Activated CD4-positive, alpha-beta T cell treated with anti-CD3 and anti-CD28 coated beads, Interleukin-2, amount 10 ng/mL, durations not matched to agents 7 days and 5 days (primary cell): Measurements from ENCODE around the gene CLDN6. TPM values are rescaled to one million over a fixed set of nuclear protein-coding genes. Genes with fewer than 3 reads are reported as not detected.

Experiments used
- CTCF ChIA-PET: fragments of 350-600 bp; sonication (Branson Sonifier 250); formaldehyde crosslinking; loops from one replicate; lab custom pipeline; 2021; ENCODE audit warnings: antibody characterized with exemption; lab: Charles Lee
- POLR2A ChIA-PET: fragments of 350-600 bp; sonication (Branson Sonifier 250); formaldehyde crosslinking; loops from one replicate; lab custom pipeline; 2021; ENCODE audit warnings: antibody characterized with exemption; lab: Charles Lee
- DNase-seq: peaks from one replicate; pipeline ENCODE4 v3.0.0-alpha.2; 2020
- H3K27ac Mint-ChIP-seq: one replicate; pipeline ENCODE4 v1.8.0; 2021; ENCODE audit warnings: mild to moderate bottlenecking, moderate library complexity, mixed read lengths
- H3K27me3 Mint-ChIP-seq: one replicate; pipeline ENCODE4 v1.8.0; 2021; ENCODE audit warnings: mixed read lengths
- H3K36me3 Mint-ChIP-seq: one replicate; pipeline ENCODE4 v1.8.0; 2021; ENCODE audit warnings: low read depth, mixed read lengths
- H3K4me1 Mint-ChIP-seq: one replicate; pipeline ENCODE4 v1.8.0; 2021; ENCODE audit warnings: mixed read lengths
- H3K4me3 Mint-ChIP-seq: one replicate; pipeline ENCODE4 v1.8.0; 2021; ENCODE audit warnings: mild to moderate bottlenecking, moderate library complexity, mixed read lengths
- H3K9me3 Mint-ChIP-seq: one replicate; pipeline ENCODE4 v1.8.0; 2021; ENCODE audit warnings: mixed read lengths
- total RNA-seq, 2 experiments: library from RNA; stranded (reverse); gene quantifications; one replicate each; pipeline ENCODE4 v1.2.3, GENCODE V29; 2021

The CLDN6 gene
- total RNA-seq, 2 experiments from 2014 or later, result not detected

GRCh38 chr16:3049921-3050481, 32.0 kb upstream of the CLDN6 start:
- no peak overlapping the region for H3K4me3 Mint-ChIP-seq
- ChIA-PET CTCF (interaction anchor here (0.8 to 5.5 kb wide), 7 partner anchors 9 to 79 kb away, joined by 3 to 33 read pairs (median 6); no protein-coding TSS in a partner anchor), POLR2A (no interaction called here)
- no peaks in the 10 kb centered on the region for H3K9me3 Mint-ChIP-seq
- H3K27me3 Mint-ChIP-seq, result peaks cover 19% of the 10 kb centered on the region
- peaks cover 59% of the 10 kb centered on the region for H3K4me1 Mint-ChIP-seq
- H3K36me3 Mint-ChIP-seq, result peaks cover 32% of the 10 kb centered on the region
- no peak overlapping the region for H3K27ac Mint-ChIP-seq
- no peak for DNase-seq

DNA sequence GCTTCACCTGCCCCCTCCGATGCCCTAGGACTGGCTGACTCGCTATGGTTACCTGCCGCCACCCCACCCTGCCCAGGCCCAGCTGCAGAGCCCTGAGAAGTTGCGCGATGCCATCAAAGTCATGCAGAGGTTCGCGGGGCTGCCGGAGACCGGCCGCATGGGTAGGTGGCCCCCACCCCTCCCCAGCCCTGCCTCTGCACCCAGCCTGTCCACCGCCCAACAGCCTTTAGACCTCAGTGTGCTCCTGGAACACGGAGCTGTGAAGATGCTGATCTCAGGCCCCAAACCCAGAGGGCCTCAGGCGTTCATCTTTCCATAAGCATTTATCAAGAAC, 29.4 kb upstream of the CLDN6 start:
- no peak for DNase-seq
- H3K4me1 Mint-ChIP-seq, result peaks cover 48% of the 10 kb centered on the region
- H3K27me3 Mint-ChIP-seq, result peaks cover 40% of the 10 kb centered on the region
- H3K27ac Mint-ChIP-seq, result peak overlapping the region; percentile 71
- H3K36me3 Mint-ChIP-seq, result peaks cover 17% of the 10 kb centered on the region
- ChIA-PET CTCF (interaction anchor here (0.8 to 5.5 kb wide), 9 partner anchors 8 to 82 kb away, joined by 3 to 33 read pairs (median 4); no protein-coding TSS in a partner anchor), POLR2A (no interaction called here)
- peak overlapping the region; percentile 63 for H3K4me3 Mint-ChIP-seq
- no peaks in the 10 kb centered on the region for H3K9me3 Mint-ChIP-seq

- ChIA-PET CTCF (interaction anchor here (0.8 to 5.5 kb wide), 6 partner anchors 8 to 19 kb away, joined by 3 to 33 read pairs (median 7); no protein-coding TSS in a partner anchor), POLR2A (no interaction called here)
- no peak for DNase-seq
- peaks cover 44% of the 10 kb centered on the region for H3K4me1 Mint-ChIP-seq
- peaks cover 13% of the 10 kb centered on the region for H3K36me3 Mint-ChIP-seq
- H3K9me3 Mint-ChIP-seq, result no peaks in the 10 kb centered on the region
- H3K4me3 Mint-ChIP-seq, result peak overlapping the region; percentile 63
- H3K27me3 Mint-ChIP-seq, result peaks cover 43% of the 10 kb centered on the region
- peak overlapping the region; percentile 80 for H3K27ac Mint-ChIP-seq
These were observed 28.8 kb upstream of the CLDN6 start for GRCh38 chr16:3046641-3047386.

DNA sequence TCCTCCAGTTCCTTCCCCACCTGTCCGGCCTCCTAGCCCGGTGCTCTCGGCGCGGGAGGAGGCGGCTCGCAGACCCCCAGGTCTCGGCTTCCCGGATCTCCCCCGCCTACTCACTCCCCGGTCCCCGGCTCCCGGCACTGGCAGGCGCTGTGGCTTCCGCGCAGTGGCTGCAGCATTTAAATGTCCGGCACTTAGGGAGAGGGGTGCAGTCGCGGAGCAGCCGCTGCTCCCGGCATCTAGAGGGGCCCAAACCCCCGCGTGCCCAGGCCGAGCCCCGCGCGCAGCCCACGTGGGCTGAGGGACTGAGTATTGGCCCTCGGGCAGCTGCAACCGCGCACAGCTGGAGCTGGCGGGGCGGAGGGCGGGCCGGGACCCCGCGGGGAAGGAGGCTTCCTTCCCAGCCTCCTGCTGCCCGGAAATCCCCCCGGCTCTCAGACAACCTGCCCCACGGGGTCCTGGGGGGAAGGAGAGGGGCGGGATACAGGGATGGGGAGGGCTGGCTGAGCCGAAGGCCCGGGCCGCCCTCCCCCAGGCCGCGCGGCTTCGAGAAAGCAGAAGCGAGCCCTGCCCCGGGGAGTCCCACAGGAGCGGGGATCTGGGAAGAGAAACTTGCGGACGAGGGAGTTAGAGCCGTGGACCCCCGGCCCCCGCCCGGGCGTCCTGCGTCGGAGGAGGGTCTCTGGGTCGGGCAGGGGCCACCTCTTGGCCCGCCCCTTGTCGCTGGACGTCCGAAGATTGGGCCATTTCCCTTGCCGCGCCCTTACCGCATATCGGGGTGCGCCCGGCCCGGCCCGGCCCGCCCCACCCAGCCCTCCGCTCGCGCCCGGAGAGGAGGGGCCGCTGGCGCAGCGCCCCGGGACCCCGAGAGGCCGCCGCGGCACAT, 28.0 kb upstream of the CLDN6 start, which contains the start of gene MMP25:
MMP25 (plus strand) TSS at position 804 of the 883 bp plus-strand sequence. CDS start 357 bp downstream, outside the sequence.
- CTCF ChIA-PET, result interaction anchor here (0.7 to 9.4 kb wide), 5 partner anchors 13 to 83 kb away, joined by 3 to 119 read pairs (median 3); no protein-coding TSS in a partner anchor
- peaks cover 5% of the 10 kb centered on the region for H3K36me3 Mint-ChIP-seq
- H3K4me3 Mint-ChIP-seq, result peak within 1 kb of the TSS; percentile 76
- peak within 1 kb of the TSS; percentile 81 for H3K27ac Mint-ChIP-seq
- H3K4me1 Mint-ChIP-seq, result peaks cover 38% of the 10 kb centered on the region
- H3K9me3 Mint-ChIP-seq, result no peaks in the 10 kb centered on the region
- DNase-seq, result no peak
- POLR2A ChIA-PET, result interaction anchor here (0.5 kb wide), 1 partner anchor 520 kb away, joined by 3 read pairs; no protein-coding TSS in a partner anchor
- H3K27me3 Mint-ChIP-seq, result peaks cover 47% of the 10 kb centered on the region

DNA sequence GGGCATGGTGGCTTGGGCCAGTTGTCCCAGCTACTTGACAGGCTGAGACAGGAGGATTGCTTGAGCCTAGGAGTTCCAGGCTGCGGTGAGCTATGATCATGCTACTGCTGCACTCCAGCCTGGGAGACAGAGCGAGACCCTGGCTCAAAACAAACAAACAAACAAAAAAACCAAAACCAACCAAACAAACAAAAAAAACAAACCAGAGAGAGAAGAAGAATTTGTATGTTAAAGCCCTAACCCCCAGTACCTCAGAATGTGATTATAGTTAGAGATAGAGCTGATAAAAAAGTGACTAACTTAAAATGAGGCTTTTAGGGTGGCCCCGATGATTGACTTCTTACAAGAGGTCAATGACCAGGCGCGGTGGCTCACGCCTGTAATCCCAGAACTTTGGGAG, 26.7 kb upstream of the CLDN6 start:
- no peaks in the 10 kb centered on the region for H3K9me3 Mint-ChIP-seq
- no peak for DNase-seq
- POLR2A ChIA-PET, result interaction anchor here (0.8 kb wide), 1 partner anchor 106 kb away, joined by 3 read pairs; no protein-coding TSS in a partner anchor
- CTCF ChIA-PET, result interaction anchor here (0.6 to 9.4 kb wide), 6 partner anchors 14 to 140 kb away, joined by 3 to 119 read pairs (median 4); partner anchors contain the start of gene IL32
- no peak overlapping the region for H3K27ac Mint-ChIP-seq
- H3K4me1 Mint-ChIP-seq, result peaks cover 27% of the 10 kb centered on the region
- H3K36me3 Mint-ChIP-seq, result peaks cover 1% of the 10 kb centered on the region
- peak overlapping the region; percentile 76 for H3K4me3 Mint-ChIP-seq
- H3K27me3 Mint-ChIP-seq, result peaks cover 53% of the 10 kb centered on the region

DNA sequence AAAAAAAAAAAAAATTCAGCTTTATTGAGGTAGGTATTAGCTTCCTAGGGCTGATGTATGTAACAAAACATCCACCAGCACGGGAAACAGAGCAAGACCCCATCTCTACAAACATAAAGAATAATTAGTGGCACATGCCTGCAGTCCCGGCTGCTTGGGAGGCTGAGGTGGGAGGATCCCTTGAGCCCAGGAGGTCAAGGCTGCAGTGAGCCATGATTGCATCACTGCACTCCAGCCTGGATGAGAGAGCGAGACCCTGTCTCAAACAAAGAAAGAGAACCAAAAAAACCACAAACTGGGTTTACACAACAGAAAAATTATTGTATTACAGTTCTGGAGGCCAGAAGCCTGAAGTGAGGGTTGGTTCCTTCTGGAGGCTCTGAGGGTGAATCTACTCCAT, 24.4 kb upstream of the CLDN6 start:
- Mint-ChIP-seq H3K4me3 (no peak overlapping the region), H3K27me3 (peaks cover 66% of the 10 kb centered on the region), H3K9me3 (no peaks in the 10 kb centered on the region), H3K36me3 (peaks cover 1% of the 10 kb centered on the region), H3K27ac (no peak overlapping the region), H3K4me1 (peaks cover 12% of the 10 kb centered on the region)
- ChIA-PET CTCF (interaction anchor here (0.6 to 9.4 kb wide), 4 partner anchors 12 to 139 kb away, joined by 3 to 119 read pairs (median 6); no protein-coding TSS in a partner anchor), POLR2A (no interaction called here)
- DNase-seq, result no peak

DNA sequence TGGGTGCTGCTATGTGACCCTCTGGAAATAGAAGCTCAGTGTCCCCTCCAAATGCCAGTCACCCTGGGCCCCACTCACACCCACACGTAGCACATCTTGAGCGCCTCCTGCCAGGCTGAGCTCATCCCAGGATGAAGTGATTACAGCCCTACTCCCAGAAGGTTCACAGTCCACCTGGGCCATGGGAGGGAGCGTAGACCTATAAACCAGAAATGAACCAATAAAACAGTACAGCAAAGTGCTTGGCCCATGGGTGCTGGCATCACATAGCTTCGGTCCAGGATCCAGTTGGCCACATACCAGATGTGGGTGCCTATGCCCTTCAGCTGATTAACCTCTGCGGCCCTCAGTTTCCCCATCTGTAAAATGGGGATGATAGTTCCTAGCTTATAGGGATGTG, 20.9 kb upstream of the CLDN6 start:
- no peak for DNase-seq
- Mint-ChIP-seq H3K9me3 (no peaks in the 10 kb centered on the region), H3K27me3 (peaks cover 70% of the 10 kb centered on the region), H3K4me1 (peaks cover 6% of the 10 kb centered on the region), H3K36me3 (peaks cover under 1% of the 10 kb centered on the region), H3K27ac (no peak overlapping the region), H3K4me3 (no peak overlapping the region)
- CTCF ChIA-PET, result interaction anchor here (0.7 to 9.4 kb wide), 6 partner anchors 9 to 93 kb away, joined by 3 to 119 read pairs (median 6); partner anchors contain the start of gene TNFRSF12A
- POLR2A ChIA-PET, result no interaction called here

DNA sequence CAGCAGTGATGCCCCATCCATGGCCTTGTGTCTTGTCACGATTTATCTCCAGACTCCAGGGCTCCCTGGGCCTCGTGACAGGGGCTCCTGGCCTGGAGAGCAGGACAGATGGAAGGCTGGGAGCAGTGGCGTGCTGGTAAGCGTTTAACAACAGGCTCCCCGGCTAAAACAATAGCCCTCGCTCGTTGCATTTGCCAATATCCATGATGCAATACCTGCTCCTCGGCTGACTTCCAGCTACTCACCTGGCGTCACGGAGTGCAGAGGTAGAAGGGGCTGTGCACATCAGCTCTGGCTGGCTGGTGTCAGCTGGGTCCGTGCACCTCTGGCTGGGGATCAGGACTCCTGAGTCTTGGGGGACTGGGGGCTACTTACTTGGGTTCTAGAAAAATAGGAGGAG, 20.3 kb upstream of the CLDN6 start:
- ChIA-PET POLR2A (no interaction called here), CTCF (interaction anchor here (0.7 to 9.4 kb wide), 5 partner anchors 8 to 502 kb away, joined by 3 to 119 read pairs (median 7); partner anchors contain the start of gene TNFRSF12A)
- peaks cover 72% of the 10 kb centered on the region for H3K27me3 Mint-ChIP-seq
- H3K9me3 Mint-ChIP-seq, result no peaks in the 10 kb centered on the region
- H3K4me1 Mint-ChIP-seq, result peaks cover 6% of the 10 kb centered on the region
- no peak overlapping the region for H3K4me3 Mint-ChIP-seq
- peaks cover 2% of the 10 kb centered on the region for H3K36me3 Mint-ChIP-seq
- H3K27ac Mint-ChIP-seq, result no peak overlapping the region
- DNase-seq, result no peak

DNA sequence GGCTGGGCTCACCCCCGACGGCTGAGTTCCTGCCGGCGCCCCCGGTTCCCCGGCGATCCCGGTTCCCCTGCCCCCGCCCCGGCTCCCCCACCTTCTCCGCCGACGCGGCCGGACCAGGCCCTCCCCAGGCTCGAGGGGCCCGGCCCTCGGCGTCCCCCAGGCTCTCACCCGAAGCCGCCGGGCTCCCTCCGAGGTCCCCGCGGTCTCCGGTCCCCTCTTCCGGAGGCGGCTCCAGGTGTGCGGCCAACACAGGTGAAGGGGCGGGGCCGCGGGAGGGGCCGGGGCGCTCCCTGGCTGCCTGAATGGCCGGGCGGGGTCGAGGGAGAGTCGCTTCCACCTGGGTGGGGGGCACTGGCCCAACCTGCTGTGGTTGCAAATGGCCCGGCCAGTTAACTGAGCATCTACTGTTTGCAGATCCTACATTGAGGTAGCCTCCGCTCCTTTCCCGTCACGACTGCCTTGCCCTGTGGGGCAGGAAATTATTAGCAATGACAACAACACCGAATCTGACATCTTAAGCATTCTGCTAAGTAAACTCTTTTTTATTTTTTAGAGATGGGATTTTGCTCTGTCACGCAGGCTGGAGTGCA, 18.8 kb upstream of the CLDN6 start, which contains the start of gene BICDL2:
BICDL2 (minus strand) TSS at position 219 of the 590 bp plus-strand sequence. CDS start 1,448 bp downstream, outside the sequence.
- H3K27ac Mint-ChIP-seq, result no peak within 1 kb of the TSS
- H3K9me3 Mint-ChIP-seq, result no peaks in the 10 kb centered on the region
- H3K4me1 Mint-ChIP-seq, result peaks cover 11% of the 10 kb centered on the region
- no peak within 1 kb of the TSS for H3K4me3 Mint-ChIP-seq
- CTCF ChIA-PET, result interaction anchor here (0.7 to 9.5 kb wide), 7 partner anchors 7 to 504 kb away, joined by 3 to 119 read pairs (median 4); partner anchors contain the start of genes CLDN6, HCFC1R1, IL32 and THOC6
- DNase-seq, result no peak
- H3K36me3 Mint-ChIP-seq, result peaks cover 2% of the 10 kb centered on the region
- POLR2A ChIA-PET, result no interaction called here
- peaks cover 78% of the 10 kb centered on the region for H3K27me3 Mint-ChIP-seq

- CTCF ChIA-PET, result interaction anchor here (0.7 to 9.5 kb wide), 5 partner anchors 9 to 93 kb away, joined by 3 to 90 read pairs (median 7); partner anchors contain the start of genes CLDN6, HCFC1R1, IL32 and THOC6
- no peak for DNase-seq
- Mint-ChIP-seq H3K4me1 (peaks cover 14% of the 10 kb centered on the region), H3K27me3 (peaks cover 78% of the 10 kb centered on the region), H3K36me3 (peaks cover 2% of the 10 kb centered on the region), H3K4me3 (no peak overlapping the region), H3K27ac (no peak overlapping the region), H3K9me3 (no peaks in the 10 kb centered on the region)
- POLR2A ChIA-PET, result no interaction called here
These were observed 18.2 kb upstream of the CLDN6 start for GRCh38 chr16:3035972-3036725.
